ENCODE measurements around the gene WBP2NL. TPM values are rescaled to one million over a fixed set of nuclear protein-coding genes. Genes with fewer than 3 reads are reported as not detected.
"Not testable (repeated sequence)": the region's sequence is repeated elsewhere in the genome, so short reads cannot be mapped to it uniquely, and the experiment has no call there.

WBP2NL gene
- total RNA-seq, 1 donor from 2014 or later: 2.0 TPM

DNA sequence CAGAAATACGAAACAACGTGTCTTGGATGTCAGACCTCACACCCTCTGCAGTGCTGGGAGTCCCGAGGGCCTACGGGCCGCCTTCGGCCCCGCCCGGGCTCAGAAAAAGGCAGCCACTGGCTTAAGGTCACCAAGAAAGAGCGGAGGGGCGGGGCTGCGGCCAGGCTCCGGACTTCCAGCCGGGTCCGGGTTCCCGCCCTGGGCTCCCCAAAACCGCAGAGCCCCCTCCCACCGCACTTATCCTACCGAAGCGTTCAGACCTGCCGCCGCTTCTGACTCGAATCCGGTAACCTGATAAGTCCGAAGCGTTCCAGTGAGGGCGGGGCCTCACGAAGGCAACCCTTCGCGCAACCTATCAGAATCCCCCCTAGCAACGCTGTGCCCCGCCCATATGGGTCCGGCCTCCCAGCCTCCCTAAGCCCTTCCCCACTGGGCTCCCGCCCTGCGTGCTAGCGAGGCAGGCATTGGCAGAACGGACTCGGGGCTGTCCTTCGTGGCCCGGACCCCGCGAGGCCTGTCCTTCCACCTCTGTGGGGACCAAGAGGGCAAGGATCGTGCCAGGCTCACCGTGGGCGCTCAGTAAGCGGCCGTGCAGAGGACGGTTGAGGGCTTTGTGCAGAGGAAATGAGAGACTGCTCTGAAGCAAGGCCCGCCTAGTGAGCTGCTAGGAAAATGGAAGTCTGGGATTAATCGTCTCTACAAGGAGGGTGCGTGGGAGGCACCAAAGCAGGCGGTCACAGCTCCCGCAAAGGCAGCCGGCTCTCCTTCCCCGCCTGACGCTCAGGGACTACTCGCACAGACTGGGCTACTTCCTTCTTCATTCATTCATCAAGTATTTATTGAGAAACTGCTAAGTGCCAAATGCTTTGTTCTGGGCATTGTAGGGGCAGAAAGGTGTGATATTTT lies 72.2 kb downstream of the WBP2NL start, which contains the start of gene NAGA:
Gene NAGA (minus strand): TSS at position 296 of the 906 bp plus-strand sequence. CDS start 515 bp downstream, outside the sequence.
- Histone ChIP-seq H3K27ac (peak within 1 kb of the TSS; percentile 86), H3K4me1 (peaks cover 44% of the 10 kb centered on the region), H3K27me3 (no peaks in the 10 kb centered on the region), H3K4me3 (peak within 1 kb of the TSS; percentile 64 to 66), H3K36me3 (peaks cover 0 to 17% of the 10 kb centered on the region in 2 donors), H3K9me3 (no peaks in the 10 kb centered on the region)
- TF ChIP-seq POLR2AphosphoS5 (IDR thresholded peaks at IDR 0.05; ENCODE audit: insufficient read depth in 1 of 2, low read depth in 1 of 2) (peak; percentile 87 to 99), POLR2A (IDR thresholded peaks at IDR 0.05) (peak in 1 of 2 donors; percentile 64)
- TF ChIP-seq, protein P1, sequence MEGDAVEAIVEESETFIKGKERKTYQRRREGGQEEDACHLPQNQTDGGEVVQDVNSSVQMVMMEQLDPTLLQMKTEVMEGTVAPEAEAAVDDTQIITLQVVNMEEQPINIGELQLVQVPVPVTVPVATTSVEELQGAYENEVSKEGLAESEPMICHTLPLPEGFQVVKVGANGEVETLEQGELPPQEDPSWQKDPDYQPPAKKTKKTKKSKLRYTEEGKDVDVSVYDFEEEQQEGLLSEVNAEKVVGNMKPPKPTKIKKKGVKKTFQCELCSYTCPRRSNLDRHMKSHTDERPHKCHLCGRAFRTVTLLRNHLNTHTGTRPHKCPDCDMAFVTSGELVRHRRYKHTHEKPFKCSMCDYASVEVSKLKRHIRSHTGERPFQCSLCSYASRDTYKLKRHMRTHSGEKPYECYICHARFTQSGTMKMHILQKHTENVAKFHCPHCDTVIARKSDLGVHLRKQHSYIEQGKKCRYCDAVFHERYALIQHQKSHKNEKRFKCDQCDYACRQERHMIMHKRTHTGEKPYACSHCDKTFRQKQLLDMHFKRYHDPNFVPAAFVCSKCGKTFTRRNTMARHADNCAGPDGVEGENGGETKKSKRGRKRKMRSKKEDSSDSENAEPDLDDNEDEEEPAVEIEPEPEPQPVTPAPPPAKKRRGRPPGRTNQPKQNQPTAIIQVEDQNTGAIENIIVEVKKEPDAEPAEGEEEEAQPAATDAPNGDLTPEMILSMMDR (IDR thresholded peaks at IDR 0.05): no peak
- intact Hi-C loops (cut with DNase I): loop anchor here (10.0 kb wide), 1 partner anchor 374 kb away; no protein-coding TSS in a partner anchor
- DNase-seq (ENCODE audit: extremely low spot score in 2 of 2): peak in 1 of 2 donors; percentile 96

DNA sequence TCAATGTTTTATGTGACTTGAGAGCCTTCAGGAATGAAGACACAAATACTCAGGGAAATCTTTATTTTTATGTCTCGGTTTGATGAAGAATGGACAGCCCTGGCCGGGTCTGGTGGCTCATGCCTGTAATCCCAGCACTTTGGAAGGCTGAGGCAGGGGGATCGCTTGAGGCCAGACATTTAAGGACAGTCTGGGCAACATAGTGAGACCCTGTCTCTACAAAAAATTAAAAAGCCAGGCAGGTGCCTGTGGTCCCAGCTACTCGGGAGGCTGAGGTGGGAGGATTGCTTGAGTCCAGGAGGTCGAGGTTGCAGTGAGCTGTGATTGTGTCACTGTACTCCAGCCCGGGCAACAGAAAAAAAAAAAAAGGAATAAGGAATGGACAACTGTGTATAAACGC lies 72.9 kb downstream of the WBP2NL start:
- intact Hi-C loops (cut with DNase I): loop anchor here (10.0 kb wide), 1 partner anchor 373 kb away; no protein-coding TSS in a partner anchor
- not testable (repeated sequence) for H3K9me3 ChIP-seq, H3K27me3 ChIP-seq
- Histone ChIP-seq H3K4me1 (peaks cover 44% of the 10 kb centered on the region), H3K36me3 (peaks cover 0 to 13% of the 10 kb centered on the region in 2 donors), H3K27ac (peak overlapping the region; percentile 86), H3K4me3 (peak overlapping the region; percentile 64 to 66)
- DNase-seq (ENCODE audit: extremely low spot score in 2 of 2): peak in 1 of 2 donors; percentile 67

DNA sequence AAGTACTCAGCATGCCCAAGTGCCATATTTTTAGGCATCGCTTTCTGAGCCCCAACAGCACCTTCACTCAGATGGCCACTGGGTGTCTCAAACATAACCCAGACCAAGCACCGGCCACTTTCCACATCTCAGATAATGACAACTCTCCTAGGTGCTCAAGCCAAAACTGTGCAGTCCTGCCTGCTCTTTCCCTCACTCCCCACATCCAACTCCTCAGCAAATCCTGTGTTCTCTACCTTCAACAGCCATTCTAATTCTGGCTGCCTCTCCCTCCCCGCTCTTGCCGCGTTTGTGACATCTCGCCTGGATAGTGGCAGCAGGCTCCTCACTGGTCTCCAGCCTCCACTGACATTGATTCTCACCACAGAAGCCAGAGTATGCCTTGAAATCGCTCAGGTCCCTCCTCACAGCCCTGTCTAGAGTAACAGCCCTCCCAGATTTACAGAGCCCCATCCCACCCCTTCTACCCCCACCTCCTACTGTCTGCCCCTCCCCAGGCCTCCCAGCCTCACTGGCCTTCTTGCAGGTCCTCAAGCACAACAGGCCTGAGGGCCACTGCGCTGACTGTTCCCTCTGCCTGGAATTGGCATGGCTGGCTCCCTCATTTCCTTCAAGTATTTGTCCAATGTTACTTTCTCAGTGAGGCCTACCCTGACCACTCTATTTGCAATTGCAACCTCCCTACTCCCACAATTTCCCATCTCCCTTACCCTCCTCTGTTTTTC lies 74.2 kb downstream of the WBP2NL start:
- Histone ChIP-seq H3K4me3 (no peak overlapping the region), H3K27me3 (no peaks in the 10 kb centered on the region), H3K27ac (no peak overlapping the region), H3K36me3 (peaks cover 0 to 11% of the 10 kb centered on the region in 2 donors), H3K4me1 (peaks cover 51% of the 10 kb centered on the region), H3K9me3 (no peaks in the 10 kb centered on the region)
- TF ChIP-seq, protein P1 (IDR thresholded peaks at IDR 0.05): no peak
- no peak for TF ChIP-seq POLR2AphosphoS5 (IDR thresholded peaks at IDR 0.05; ENCODE audit: insufficient read depth in 1 of 2, low read depth in 1 of 2)
- TF ChIP-seq POLR2A (IDR thresholded peaks at IDR 0.05): no peak
- intact Hi-C loops (cut with DNase I): loop anchor here (10.0 kb wide), 1 partner anchor 372 kb away; no protein-coding TSS in a partner anchor
- DNase-seq (ENCODE audit: extremely low spot score in 2 of 2): no peak

DNA sequence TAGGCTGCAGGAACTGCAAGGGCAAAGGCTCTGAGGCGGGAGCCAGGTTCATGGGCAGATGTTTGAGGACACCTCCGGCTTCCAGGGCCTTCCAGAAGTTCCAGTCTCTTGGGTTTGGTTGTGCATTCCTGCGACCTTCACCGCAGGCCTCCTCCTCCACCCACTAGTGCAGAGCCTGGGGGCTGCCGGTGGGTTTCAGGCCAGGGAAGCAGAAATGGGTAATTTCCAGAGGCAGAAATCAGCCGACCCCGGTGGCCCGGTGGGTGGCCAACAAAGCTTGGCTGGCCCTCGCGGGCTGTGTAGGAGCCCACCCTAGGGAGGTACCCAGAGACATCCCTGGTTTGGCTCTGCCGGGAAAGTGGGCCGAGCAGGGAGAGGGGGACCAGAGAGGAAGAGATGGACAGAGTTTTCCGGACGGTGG lies 75.0 kb downstream of the WBP2NL start:
- peaks cover 0 to 9% of the 10 kb centered on the region in 2 donors for H3K36me3 ChIP-seq
- H3K27ac ChIP-seq: peak overlapping the region; percentile 95
- peak overlapping the region; percentile 75 to 84 for H3K4me3 ChIP-seq
- DNase-seq (ENCODE audit: extremely low spot score in 2 of 2): peak in 1 of 2 donors; percentile 83
- intact Hi-C loops (cut with DNase I): loop anchor here (10.0 kb wide), 1 partner anchor 371 kb away; no protein-coding TSS in a partner anchor
- TF ChIP-seq POLR2A (IDR thresholded peaks at IDR 0.05) (no peak), POLR2AphosphoS5 (IDR thresholded peaks at IDR 0.05; ENCODE audit: insufficient read depth in 1 of 2, low read depth in 1 of 2) (no peak)
- TF ChIP-seq, protein P1 (IDR thresholded peaks at IDR 0.05): no peak
- H3K27me3 ChIP-seq: no peaks in the 10 kb centered on the region
- H3K4me1 ChIP-seq: peaks cover 60% of the 10 kb centered on the region
- H3K9me3 ChIP-seq: no peaks in the 10 kb centered on the region

DNA sequence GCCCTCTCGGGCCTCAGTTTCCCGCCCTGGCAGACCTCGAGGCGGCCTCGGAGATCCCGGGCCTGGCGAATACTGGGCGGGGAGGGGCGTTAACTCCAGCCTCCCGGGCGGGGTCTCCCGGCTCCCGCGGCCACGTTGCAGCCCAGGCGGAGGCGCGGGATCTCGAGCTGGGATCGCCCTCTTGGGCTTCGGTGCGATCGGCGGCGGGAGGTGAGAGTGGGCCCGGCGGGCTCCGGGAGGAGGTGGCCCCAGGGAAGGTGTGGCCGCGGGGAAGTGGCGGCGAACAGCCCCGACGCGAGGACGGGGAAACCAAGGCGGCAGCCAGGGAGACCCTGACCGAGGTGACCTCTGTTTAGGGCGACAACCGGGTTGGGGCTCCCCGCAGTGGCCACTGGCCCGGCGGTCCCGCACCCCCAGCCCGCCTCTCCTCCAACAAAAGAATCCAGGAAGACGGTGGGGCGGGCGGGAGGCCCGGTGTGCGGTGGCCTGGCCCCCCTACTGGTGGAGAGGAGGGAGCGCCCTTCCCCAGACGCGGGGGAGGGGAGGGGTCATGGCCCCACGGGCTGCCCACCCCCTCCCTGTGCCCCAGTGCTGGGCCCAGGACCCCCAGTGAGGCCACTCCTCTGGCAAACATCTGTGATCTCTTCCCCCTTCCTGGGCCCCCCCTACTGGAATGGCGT lies 75.7 kb downstream of the WBP2NL start, which contains the start of gene PHETA2:
Gene PHETA2 (plus strand): TSS at position 117 of the 680 bp plus-strand sequence. CDS start 3,046 bp downstream, outside the sequence.
- intact Hi-C loops (cut with DNase I): loop anchor here (10.0 kb wide), 1 partner anchor 371 kb away; no protein-coding TSS in a partner anchor
- peak within 1 kb of the TSS; percentile 75 to 84 for H3K4me3 ChIP-seq
- peak within 1 kb of the TSS; percentile 95 for H3K27ac ChIP-seq
- peak in 1 of 2 donors; percentile 63 for TF ChIP-seq POLR2AphosphoS5 (IDR thresholded peaks at IDR 0.05; ENCODE audit: insufficient read depth in 1 of 2, low read depth in 1 of 2)
- TF ChIP-seq, protein P1 (IDR thresholded peaks at IDR 0.05): peak in 1 of 3 experiments; percentile 38
- no peak for TF ChIP-seq POLR2A (IDR thresholded peaks at IDR 0.05)
- no peak for DNase-seq (ENCODE audit: extremely low spot score in 2 of 2)
- H3K36me3 ChIP-seq: peaks cover 0 to 9% of the 10 kb centered on the region in 2 donors
- no peaks in the 10 kb centered on the region for H3K27me3 ChIP-seq
- no peaks in the 10 kb centered on the region for H3K9me3 ChIP-seq
- H3K4me1 ChIP-seq: peaks cover 66% of the 10 kb centered on the region

Data from vagina (tissue), 2 donors.